Right lobe of liver (tissue), 4 donors: ENCODE data around the gene CD81.

ENCODE experiments used
- POLR2A ChIP-seq: fragments of 450-650 bp; IDR thresholded peaks from one replicate; pipeline ENCODE4 v1.6.1; 2017; ENCODE audit warnings: antibody characterized with exemption, mild to moderate bottlenecking
- TF ChIP-seq, protein P1 (sequence below), 4 donors: fragments of 200-600 bp in 3 of 4; fragments of 450-650 bp in 1 of 4; IDR thresholded peaks; one replicate each; pipeline versions ENCODE4 v1.5.1 to v1.8.0; 2016 to 2022; ENCODE audit warnings: antibody characterized with exemption in 4 of 4, mild to moderate bottlenecking in 2 of 4
- donor health status: DM: no; HTN: no; CAD: no.
- donor health status: DM: no; HTN: no; CAD: no.
- donor health status: DM: no; HTN: yes; CAD: no.

DNA sequence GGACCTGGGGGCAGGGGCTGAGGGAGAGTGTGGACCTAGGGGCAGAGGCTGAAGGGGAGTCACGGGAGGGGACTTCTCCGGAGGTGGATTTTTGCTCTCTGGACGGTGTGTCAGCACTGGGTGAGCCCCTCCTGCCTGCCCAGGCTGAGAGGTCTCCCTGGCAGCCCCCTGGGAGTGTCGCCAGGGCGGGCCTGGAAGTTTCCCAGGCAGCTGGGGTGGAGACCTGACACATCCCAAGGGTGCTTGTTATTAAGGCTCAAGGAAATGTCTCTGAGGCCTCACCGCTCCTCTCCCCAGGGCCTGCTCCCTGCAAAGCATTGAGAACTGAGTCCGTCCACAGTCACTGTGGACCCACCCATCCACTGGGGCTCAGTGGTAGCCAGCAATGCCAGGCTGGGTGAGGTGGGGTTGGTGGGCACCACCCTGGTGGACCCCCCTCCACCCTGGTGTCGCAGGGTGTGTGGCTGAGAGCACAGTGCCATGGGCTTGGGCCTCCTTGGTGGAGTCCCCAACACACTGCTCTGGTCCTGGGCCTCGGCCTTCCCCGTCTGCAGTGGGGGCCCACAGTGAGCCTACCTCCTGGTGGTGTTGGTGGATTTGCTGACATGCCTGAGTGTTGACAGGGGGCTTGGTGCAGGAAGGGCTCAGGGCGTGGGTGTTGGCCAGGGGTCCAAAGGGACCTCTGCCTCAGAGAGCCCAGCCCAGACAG lies 2.5 kb downstream of the CD81 start:
- TF ChIP-seq, protein P1, sequence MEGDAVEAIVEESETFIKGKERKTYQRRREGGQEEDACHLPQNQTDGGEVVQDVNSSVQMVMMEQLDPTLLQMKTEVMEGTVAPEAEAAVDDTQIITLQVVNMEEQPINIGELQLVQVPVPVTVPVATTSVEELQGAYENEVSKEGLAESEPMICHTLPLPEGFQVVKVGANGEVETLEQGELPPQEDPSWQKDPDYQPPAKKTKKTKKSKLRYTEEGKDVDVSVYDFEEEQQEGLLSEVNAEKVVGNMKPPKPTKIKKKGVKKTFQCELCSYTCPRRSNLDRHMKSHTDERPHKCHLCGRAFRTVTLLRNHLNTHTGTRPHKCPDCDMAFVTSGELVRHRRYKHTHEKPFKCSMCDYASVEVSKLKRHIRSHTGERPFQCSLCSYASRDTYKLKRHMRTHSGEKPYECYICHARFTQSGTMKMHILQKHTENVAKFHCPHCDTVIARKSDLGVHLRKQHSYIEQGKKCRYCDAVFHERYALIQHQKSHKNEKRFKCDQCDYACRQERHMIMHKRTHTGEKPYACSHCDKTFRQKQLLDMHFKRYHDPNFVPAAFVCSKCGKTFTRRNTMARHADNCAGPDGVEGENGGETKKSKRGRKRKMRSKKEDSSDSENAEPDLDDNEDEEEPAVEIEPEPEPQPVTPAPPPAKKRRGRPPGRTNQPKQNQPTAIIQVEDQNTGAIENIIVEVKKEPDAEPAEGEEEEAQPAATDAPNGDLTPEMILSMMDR (IDR thresholded peaks at IDR 0.05): no peak
- TF ChIP-seq POLR2A: no peak
